Measurements from ENCODE around the gene RPP21. TPM values are rescaled to one million over a fixed set of nuclear protein-coding genes. Genes with fewer than 3 reads are reported as not detected.
"Not testable (repeated sequence)": the region's sequence is repeated elsewhere in the genome, so short reads cannot be mapped to it uniquely, and the experiment has no call there.

Gene RPP21
- total RNA-seq, 2 donors from 2014 or later = 34.1 to 38.5 TPM

GRCh38 chr6:30364591-30364990, 19.6 kb downstream of the RPP21 start:
- peaks cover 72% of the 10 kb centered on the region for H3K27me3 Mint-ChIP-seq
- peaks cover 3% of the 10 kb centered on the region for H3K9me3 ChIP-seq (ENCODE audit: control insufficient read depth, low read length, poor library complexity, severe bottlenecking)
- H3K27ac Mint-ChIP-seq = no peak overlapping the region
- ATAC-seq (peak; percentile 50), DNase-seq (no peak)
- no peaks in the 10 kb centered on the region for H3K4me1 Mint-ChIP-seq
- no peak overlapping the region for H3K4me3 Mint-ChIP-seq
- H3K36me3 Mint-ChIP-seq (ENCODE audit: low read depth) = peaks cover 9% of the 10 kb centered on the region

GRCh38 chr6:30369280-30369679, 24.3 kb downstream of the RPP21 start:
- not testable (repeated sequence) for H3K4me1 Mint-ChIP-seq; DNase-seq; H3K27ac Mint-ChIP-seq; H3K4me3 Mint-ChIP-seq; H3K36me3 Mint-ChIP-seq (ENCODE audit: low read depth); H3K9me3 ChIP-seq (ENCODE audit: control insufficient read depth, low read length, poor library complexity, severe bottlenecking); ATAC-seq
- H3K27me3 Mint-ChIP-seq = peaks cover 42% of the 10 kb centered on the region

- ATAC-seq (no peak), DNase-seq (no peak)
- no peaks in the 10 kb centered on the region for H3K9me3 ChIP-seq (ENCODE audit: control insufficient read depth, low read length, poor library complexity, severe bottlenecking)
- H3K4me3 Mint-ChIP-seq = no peak overlapping the region
- peaks cover 6% of the 10 kb centered on the region for H3K36me3 Mint-ChIP-seq (ENCODE audit: low read depth)
- peaks cover 3% of the 10 kb centered on the region for H3K4me1 Mint-ChIP-seq
- H3K27me3 Mint-ChIP-seq = peaks cover 57% of the 10 kb centered on the region
- H3K27ac Mint-ChIP-seq = no peak overlapping the region
These were observed 33.5 kb downstream of the RPP21 start for GRCh38 chr6:30378290-30378937.

GRCh38 chr6:30380464-30380863, 35.5 kb downstream of the RPP21 start:
- peaks cover 63% of the 10 kb centered on the region for H3K27me3 Mint-ChIP-seq

GRCh38 chr6:30386166-30386565, 41.2 kb downstream of the RPP21 start:
- Mint-ChIP-seq H3K4me3 (no peak overlapping the region), H3K27ac (no peak overlapping the region)

More at GRCh38 chr6:30380464-30380863, 35.5 kb downstream of the RPP21 start:
- peaks cover 3% of the 10 kb centered on the region for H3K4me1 Mint-ChIP-seq
- no peaks in the 10 kb centered on the region for H3K9me3 ChIP-seq (ENCODE audit: control insufficient read depth, low read length, poor library complexity, severe bottlenecking)
- no peak for ATAC-seq
- no peak for DNase-seq
- H3K27ac Mint-ChIP-seq = no peak overlapping the region
- H3K4me3 Mint-ChIP-seq = no peak overlapping the region
- H3K36me3 Mint-ChIP-seq (ENCODE audit: low read depth) = no peaks in the 10 kb centered on the region

GRCh38 chr6:30391240-30391639, 46.3 kb downstream of the RPP21 start:
- no peak for ATAC-seq

More at GRCh38 chr6:30386166-30386565, 41.2 kb downstream of the RPP21 start:
- no peaks in the 10 kb centered on the region for H3K9me3 ChIP-seq (ENCODE audit: control insufficient read depth, low read length, poor library complexity, severe bottlenecking)
- Mint-ChIP-seq H3K27me3 (peaks cover 93% of the 10 kb centered on the region), H3K36me3 (ENCODE audit: low read depth) (peaks cover 2% of the 10 kb centered on the region), H3K4me1 (no peaks in the 10 kb centered on the region)
- ATAC-seq = no peak
- DNase-seq = no peak

GRCh38 chr6:30394139-30394538, 49.2 kb downstream of the RPP21 start:
- Mint-ChIP-seq H3K27me3 (peaks cover 76% of the 10 kb centered on the region), H3K36me3 (ENCODE audit: low read depth) (peaks cover 3% of the 10 kb centered on the region), H3K4me3 (no peak overlapping the region), H3K4me1 (peaks cover 3% of the 10 kb centered on the region), H3K27ac (no peak overlapping the region)
- no peak for DNase-seq
- ATAC-seq = no peak
- no peaks in the 10 kb centered on the region for H3K9me3 ChIP-seq (ENCODE audit: control insufficient read depth, low read length, poor library complexity, severe bottlenecking)

More at GRCh38 chr6:30391240-30391639, 46.3 kb downstream of the RPP21 start:
- Mint-ChIP-seq H3K4me3 (no peak overlapping the region), H3K27me3 (peaks cover 81% of the 10 kb centered on the region), H3K27ac (no peak overlapping the region), H3K36me3 (ENCODE audit: low read depth) (peaks cover 4% of the 10 kb centered on the region), H3K4me1 (no peaks in the 10 kb centered on the region)
- H3K9me3 ChIP-seq (ENCODE audit: control insufficient read depth, low read length, poor library complexity, severe bottlenecking) = no peaks in the 10 kb centered on the region
- no peak for DNase-seq

Other genes with a start within 250 kb of the RPP21 start
- gene TRIM31, start 232.1 kb upstream of the RPP21 start, total RNA-seq = not detected
- 1 to 10 TPM in 1 of 2 donors, under 1 TPM in 1; 0.22 to 3.5 TPM for gene TRIM40, start 209.0 kb upstream of the RPP21 start, total RNA-seq
- gene TRIM10, start 183.9 kb upstream of the RPP21 start, total RNA-seq = under 1 TPM in 1 of 2 donors, not detected in 1; 0.37 TPM
- not detected for gene TRIM15, start 181.6 kb upstream of the RPP21 start, total RNA-seq
- 10 to 100 TPM; 51.2 to 63.1 TPM for gene TRIM26, start 131.8 kb upstream of the RPP21 start, total RNA-seq
- 10 to 100 TPM; 41.4 to 47.3 TPM for gene TRIM39, start 18.2 kb upstream of the RPP21 start, total RNA-seq
- gene HLA-E, start 144.4 kb downstream of the RPP21 start, total RNA-seq = 1,000 to 10,000 TPM; 1,324 to 1,494 TPM
- 100 to 1,000 TPM; 178 to 211 TPM for gene GNL1, start 211.3 kb downstream of the RPP21 start, total RNA-seq
- 10 to 100 TPM; 11.2 to 13.9 TPM for gene PRR3, start 212.1 kb downstream of the RPP21 start, total RNA-seq
- 100 to 1,000 TPM in 1 of 2 donors, 10 to 100 TPM in 1; 97.4 to 106 TPM for gene ABCF1, start 226.3 kb downstream of the RPP21 start, total RNA-seq